ENCODE data around the gene ZNF236.

ZNF236 gene

GRCh38 chr18:76894566-76895346, 72.4 kb downstream of the ZNF236 start:
- Histone ChIP-seq H3K9ac (ENCODE audit: low read length) (no peak overlapping the region), H3K36me3 (ENCODE audit: insufficient read depth, low read length) (peaks cover 44% of the 10 kb centered on the region), H3K4me3 (ENCODE audit: low read depth in 1 of 2, low read length in 2 of 2) (no peak overlapping the region), H3K27me3 (ENCODE audit: control insufficient read depth in 1 of 2, insufficient read depth in 2 of 2, low read length in 2 of 2) (no peaks in the 10 kb centered on the region), H3K27ac (ENCODE audit: low read depth, low read length) (no peak overlapping the region), H3K9me3 (ENCODE audit: low read length) (no peaks in the 10 kb centered on the region), H3K4me1 (ENCODE audit: insufficient read depth, low read length) (no peaks in the 10 kb centered on the region)

GRCh38 chr18:76895498-76895897, 73.1 kb downstream of the ZNF236 start:
- Histone ChIP-seq H3K27me3 (ENCODE audit: control insufficient read depth in 1 of 2, insufficient read depth in 2 of 2, low read length in 2 of 2) (no peaks in the 10 kb centered on the region), H3K9me3 (ENCODE audit: low read length) (no peaks in the 10 kb centered on the region), H3K27ac (ENCODE audit: low read depth, low read length) (no peak overlapping the region), H3K9ac (ENCODE audit: low read length) (no peak overlapping the region), H3K4me1 (ENCODE audit: insufficient read depth, low read length) (no peaks in the 10 kb centered on the region), H3K36me3 (ENCODE audit: insufficient read depth, low read length) (peaks cover 45% of the 10 kb centered on the region), H3K4me3 (ENCODE audit: low read depth in 1 of 2, low read length in 2 of 2) (no peak overlapping the region)

GRCh38 chr18:76896677-76897076, 74.3 kb downstream of the ZNF236 start:
- Histone ChIP-seq H3K9ac (ENCODE audit: low read length) (no peak overlapping the region), H3K27me3 (ENCODE audit: control insufficient read depth in 1 of 2, insufficient read depth in 2 of 2, low read length in 2 of 2) (no peaks in the 10 kb centered on the region), H3K36me3 (ENCODE audit: insufficient read depth, low read length) (peaks cover 46% of the 10 kb centered on the region)

GRCh38 chr18:76897257-76897656, 74.9 kb downstream of the ZNF236 start:
- peaks cover 49% of the 10 kb centered on the region for H3K36me3 ChIP-seq (ENCODE audit: insufficient read depth, low read length)

More at GRCh38 chr18:76896677-76897076, 74.3 kb downstream of the ZNF236 start:
- Histone ChIP-seq H3K4me3 (ENCODE audit: low read depth in 1 of 2, low read length in 2 of 2) (no peak overlapping the region), H3K9me3 (ENCODE audit: low read length) (no peaks in the 10 kb centered on the region), H3K4me1 (ENCODE audit: insufficient read depth, low read length) (no peaks in the 10 kb centered on the region), H3K27ac (ENCODE audit: low read depth, low read length) (no peak overlapping the region)

GRCh38 chr18:76903386-76903785, 81.0 kb downstream of the ZNF236 start:
- Histone ChIP-seq H3K9me3 (ENCODE audit: low read length) (no peaks in the 10 kb centered on the region), H3K27ac (ENCODE audit: low read depth, low read length) (no peak overlapping the region), H3K4me3 (ENCODE audit: low read depth in 1 of 2, low read length in 2 of 2) (no peak overlapping the region), H3K27me3 (ENCODE audit: control insufficient read depth in 1 of 2, insufficient read depth in 2 of 2, low read length in 2 of 2) (no peaks in the 10 kb centered on the region), H3K4me1 (ENCODE audit: insufficient read depth, low read length) (no peaks in the 10 kb centered on the region), H3K9ac (ENCODE audit: low read length) (no peak overlapping the region), H3K36me3 (ENCODE audit: insufficient read depth, low read length) (peaks cover 38% of the 10 kb centered on the region)

More at GRCh38 chr18:76897257-76897656, 74.9 kb downstream of the ZNF236 start:
- no peaks in the 10 kb centered on the region for H3K9me3 ChIP-seq (ENCODE audit: low read length)
- H3K27ac ChIP-seq (ENCODE audit: low read depth, low read length), result no peak overlapping the region
- H3K27me3 ChIP-seq (ENCODE audit: control insufficient read depth in 1 of 2, insufficient read depth in 2 of 2, low read length in 2 of 2), result no peaks in the 10 kb centered on the region
- no peak overlapping the region for H3K4me3 ChIP-seq (ENCODE audit: low read depth in 1 of 2, low read length in 2 of 2)
- H3K4me1 ChIP-seq (ENCODE audit: insufficient read depth, low read length), result no peaks in the 10 kb centered on the region
- no peak overlapping the region for H3K9ac ChIP-seq (ENCODE audit: low read length)

- H3K4me3 ChIP-seq (ENCODE audit: low read depth in 1 of 2, low read length in 2 of 2), result no peak overlapping the region
- H3K27me3 ChIP-seq (ENCODE audit: control insufficient read depth in 1 of 2, insufficient read depth in 2 of 2, low read length in 2 of 2), result no peaks in the 10 kb centered on the region
- H3K9me3 ChIP-seq (ENCODE audit: low read length), result no peaks in the 10 kb centered on the region
- no peak overlapping the region for H3K9ac ChIP-seq (ENCODE audit: low read length)
- no peak overlapping the region for H3K27ac ChIP-seq (ENCODE audit: low read depth, low read length)
- peaks cover 32% of the 10 kb centered on the region for H3K36me3 ChIP-seq (ENCODE audit: insufficient read depth, low read length)
- H3K4me1 ChIP-seq (ENCODE audit: insufficient read depth, low read length), result no peaks in the 10 kb centered on the region
Measured at GRCh38 chr18:76905821-76906220, 83.5 kb downstream of the ZNF236 start.

GRCh38 chr18:76908277-76908676, 85.9 kb downstream of the ZNF236 start:
- Histone ChIP-seq H3K36me3 (ENCODE audit: insufficient read depth, low read length) (peaks cover 35% of the 10 kb centered on the region), H3K9ac (ENCODE audit: low read length) (no peak overlapping the region), H3K27me3 (ENCODE audit: control insufficient read depth in 1 of 2, insufficient read depth in 2 of 2, low read length in 2 of 2) (no peaks in the 10 kb centered on the region), H3K4me3 (ENCODE audit: low read depth in 1 of 2, low read length in 2 of 2) (no peak overlapping the region), H3K27ac (ENCODE audit: low read depth, low read length) (no peak overlapping the region), H3K9me3 (ENCODE audit: low read length) (no peaks in the 10 kb centered on the region), H3K4me1 (ENCODE audit: insufficient read depth, low read length) (no peaks in the 10 kb centered on the region)

GRCh38 chr18:76909439-76909838, 87.1 kb downstream of the ZNF236 start:
- no peaks in the 10 kb centered on the region for H3K27me3 ChIP-seq (ENCODE audit: control insufficient read depth in 1 of 2, insufficient read depth in 2 of 2, low read length in 2 of 2)
- H3K9me3 ChIP-seq (ENCODE audit: low read length), result no peaks in the 10 kb centered on the region
- no peak overlapping the region for H3K27ac ChIP-seq (ENCODE audit: low read depth, low read length)
- H3K4me1 ChIP-seq (ENCODE audit: insufficient read depth, low read length), result no peaks in the 10 kb centered on the region
- no peak overlapping the region for H3K4me3 ChIP-seq (ENCODE audit: low read depth in 1 of 2, low read length in 2 of 2)
- peaks cover 43% of the 10 kb centered on the region for H3K36me3 ChIP-seq (ENCODE audit: insufficient read depth, low read length)
- no peak overlapping the region for H3K9ac ChIP-seq (ENCODE audit: low read length)

- Histone ChIP-seq H3K4me1 (ENCODE audit: insufficient read depth, low read length) (no peaks in the 10 kb centered on the region), H3K27me3 (ENCODE audit: control insufficient read depth in 1 of 2, insufficient read depth in 2 of 2, low read length in 2 of 2) (no peaks in the 10 kb centered on the region), H3K36me3 (ENCODE audit: insufficient read depth, low read length) (peaks cover 34% of the 10 kb centered on the region), H3K9ac (ENCODE audit: low read length) (no peak overlapping the region), H3K4me3 (ENCODE audit: low read depth in 1 of 2, low read length in 2 of 2) (no peak overlapping the region), H3K9me3 (ENCODE audit: low read length) (no peaks in the 10 kb centered on the region), H3K27ac (ENCODE audit: low read depth, low read length) (no peak overlapping the region)
Measured at GRCh38 chr18:76911440-76911839, 89.1 kb downstream of the ZNF236 start.

GRCh38 chr18:76913583-76913982, 91.2 kb downstream of the ZNF236 start:
- Histone ChIP-seq H3K9me3 (ENCODE audit: low read length) (no peaks in the 10 kb centered on the region), H3K27me3 (ENCODE audit: control insufficient read depth in 1 of 2, insufficient read depth in 2 of 2, low read length in 2 of 2) (no peaks in the 10 kb centered on the region), H3K4me1 (ENCODE audit: insufficient read depth, low read length) (no peaks in the 10 kb centered on the region), H3K36me3 (ENCODE audit: insufficient read depth, low read length) (peaks cover 49% of the 10 kb centered on the region), H3K9ac (ENCODE audit: low read length) (no peak overlapping the region), H3K4me3 (ENCODE audit: low read depth in 1 of 2, low read length in 2 of 2) (no peak overlapping the region), H3K27ac (ENCODE audit: low read depth, low read length) (no peak overlapping the region)

GRCh38 chr18:76914314-76914713, 92.0 kb downstream of the ZNF236 start:
- Histone ChIP-seq H3K27me3 (ENCODE audit: control insufficient read depth in 1 of 2, insufficient read depth in 2 of 2, low read length in 2 of 2) (no peaks in the 10 kb centered on the region), H3K4me3 (ENCODE audit: low read depth in 1 of 2, low read length in 2 of 2) (no peak overlapping the region), H3K27ac (ENCODE audit: low read depth, low read length) (no peak overlapping the region), H3K9ac (ENCODE audit: low read length) (no peak overlapping the region), H3K4me1 (ENCODE audit: insufficient read depth, low read length) (no peaks in the 10 kb centered on the region), H3K9me3 (ENCODE audit: low read length) (no peaks in the 10 kb centered on the region), H3K36me3 (ENCODE audit: insufficient read depth, low read length) (peaks cover 49% of the 10 kb centered on the region)

GRCh38 chr18:76914796-76915195, 92.4 kb downstream of the ZNF236 start:
- Histone ChIP-seq H3K27ac (ENCODE audit: low read depth, low read length) (no peak overlapping the region), H3K27me3 (ENCODE audit: control insufficient read depth in 1 of 2, insufficient read depth in 2 of 2, low read length in 2 of 2) (no peaks in the 10 kb centered on the region), H3K9ac (ENCODE audit: low read length) (no peak overlapping the region), H3K36me3 (ENCODE audit: insufficient read depth, low read length) (peaks cover 53% of the 10 kb centered on the region), H3K4me1 (ENCODE audit: insufficient read depth, low read length) (no peaks in the 10 kb centered on the region), H3K9me3 (ENCODE audit: low read length) (no peaks in the 10 kb centered on the region), H3K4me3 (ENCODE audit: low read depth in 1 of 2, low read length in 2 of 2) (no peak overlapping the region)
